Kidney epithelial cell (primary cell): ENCODE measurements around the gene LGR5. TPM values are rescaled to one million over a fixed set of nuclear protein-coding genes. Genes with fewer than 3 reads are reported as not detected.

Source experiments
- DNase-seq: peaks from one replicate; pipeline ENCODE4 v3.0.0-alpha.2; 2010; ENCODE audit warnings: low read depth
- H3K27me3 ChIP-seq: 2 replicates; pipeline ENCODE4 v1.6.0; 2011; ENCODE audit warnings: low read length; ENCODE audit not compliant: control insufficient read depth, insufficient read depth
- H3K36me3 ChIP-seq: 2 replicates; pipeline ENCODE4 v1.5.1; 2011; ENCODE audit warnings: low read length; ENCODE audit not compliant: control insufficient read depth, insufficient read depth
- H3K4me3 ChIP-seq: 2 replicates; pipeline ENCODE4 v1.5.1; 2011; ENCODE audit warnings: low read depth, mild to moderate bottlenecking, control low read depth, low read length
- total RNA-seq: library from RNA; depleted of rRNA; stranded (reverse); fragments of >200 nt; gene quantifications from 2 replicates; pipeline ENCODE4 v1.2.3, GENCODE V29; 2015
- TF ChIP-seq, protein P1 (sequence below): IDR thresholded peaks from 2 replicates; pipeline ENCODE4 v1.5.1; 2011; ENCODE audit warnings: mild to moderate bottlenecking, moderate library complexity, low read length, control low read depth, inconsistent platforms; ENCODE audit not compliant: insufficient read depth, poor library complexity, severe bottlenecking

Gene LGR5
- total RNA-seq, 1 donor from 2014 or later = not detected

DNA sequence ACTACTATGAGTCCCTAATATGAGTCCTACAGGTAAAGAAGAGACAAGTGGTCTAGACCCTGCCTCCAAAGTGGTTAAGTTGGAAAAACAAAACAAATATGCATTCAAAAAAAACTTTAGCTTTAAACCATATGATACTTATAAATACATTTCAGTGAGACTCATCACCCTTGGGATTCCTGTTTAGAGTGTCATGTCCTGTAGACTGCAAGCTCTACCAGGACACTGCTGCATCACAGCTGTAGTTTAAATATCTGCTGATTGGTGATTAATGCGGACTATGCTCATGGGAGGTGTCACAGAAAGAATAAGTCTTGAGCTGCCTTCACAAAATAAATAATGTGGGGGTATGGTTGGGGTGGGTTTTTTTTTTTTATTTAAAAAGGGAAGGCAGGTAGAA, 8.8 kb upstream of the LGR5 start:
- Histone ChIP-seq H3K4me3 (no peak overlapping the region), H3K36me3 (no peaks in the 10 kb centered on the region), H3K27me3 (no peaks in the 10 kb centered on the region)
- TF ChIP-seq, protein P1, sequence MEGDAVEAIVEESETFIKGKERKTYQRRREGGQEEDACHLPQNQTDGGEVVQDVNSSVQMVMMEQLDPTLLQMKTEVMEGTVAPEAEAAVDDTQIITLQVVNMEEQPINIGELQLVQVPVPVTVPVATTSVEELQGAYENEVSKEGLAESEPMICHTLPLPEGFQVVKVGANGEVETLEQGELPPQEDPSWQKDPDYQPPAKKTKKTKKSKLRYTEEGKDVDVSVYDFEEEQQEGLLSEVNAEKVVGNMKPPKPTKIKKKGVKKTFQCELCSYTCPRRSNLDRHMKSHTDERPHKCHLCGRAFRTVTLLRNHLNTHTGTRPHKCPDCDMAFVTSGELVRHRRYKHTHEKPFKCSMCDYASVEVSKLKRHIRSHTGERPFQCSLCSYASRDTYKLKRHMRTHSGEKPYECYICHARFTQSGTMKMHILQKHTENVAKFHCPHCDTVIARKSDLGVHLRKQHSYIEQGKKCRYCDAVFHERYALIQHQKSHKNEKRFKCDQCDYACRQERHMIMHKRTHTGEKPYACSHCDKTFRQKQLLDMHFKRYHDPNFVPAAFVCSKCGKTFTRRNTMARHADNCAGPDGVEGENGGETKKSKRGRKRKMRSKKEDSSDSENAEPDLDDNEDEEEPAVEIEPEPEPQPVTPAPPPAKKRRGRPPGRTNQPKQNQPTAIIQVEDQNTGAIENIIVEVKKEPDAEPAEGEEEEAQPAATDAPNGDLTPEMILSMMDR = no peak
- DNase-seq = no peak

DNA sequence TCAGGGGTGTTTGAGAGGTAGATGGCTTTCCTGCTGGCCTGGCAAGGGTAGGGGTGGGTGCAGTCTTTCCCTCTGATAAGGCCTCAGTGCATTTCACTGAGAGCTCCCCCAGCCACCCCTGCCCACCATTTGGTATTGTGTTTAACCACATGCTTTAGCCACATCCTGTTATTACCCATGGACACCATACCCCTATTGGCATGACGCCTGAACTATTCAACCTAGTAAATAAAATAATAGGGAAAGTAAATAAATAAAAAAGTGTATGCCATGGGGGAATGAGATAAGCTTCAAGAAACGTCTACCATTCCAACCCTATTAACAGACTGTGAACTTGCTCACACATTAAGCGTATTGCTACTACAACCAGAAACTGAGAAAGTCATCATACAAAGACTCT, 7.6 kb upstream of the LGR5 start:
- TF ChIP-seq, protein P1 = no peak
- no peaks in the 10 kb centered on the region for H3K27me3 ChIP-seq
- DNase-seq = no peak
- no peak overlapping the region for H3K4me3 ChIP-seq
- no peaks in the 10 kb centered on the region for H3K36me3 ChIP-seq

DNA sequence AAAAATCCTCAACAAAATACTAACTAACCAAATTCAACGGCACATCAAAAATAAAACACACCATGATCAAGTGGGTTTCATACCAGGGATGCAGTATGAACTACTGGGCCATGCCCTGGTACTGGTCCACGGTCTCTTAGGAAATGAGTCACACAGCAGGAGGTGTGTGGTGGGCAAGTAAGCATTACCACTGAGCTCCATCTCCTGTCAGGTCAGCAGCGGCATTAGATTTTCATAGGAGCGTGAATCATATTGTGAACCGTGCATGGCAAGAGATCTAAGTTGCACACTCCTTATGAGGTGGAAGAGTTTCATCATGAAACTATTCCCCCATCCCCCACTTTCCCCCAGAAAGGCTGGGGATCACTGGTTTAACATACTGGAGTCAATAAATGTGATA, 6.7 kb upstream of the LGR5 start:
- TF ChIP-seq, protein P1 = no peak
- no peaks in the 10 kb centered on the region for H3K27me3 ChIP-seq
- DNase-seq = no peak

DNA sequence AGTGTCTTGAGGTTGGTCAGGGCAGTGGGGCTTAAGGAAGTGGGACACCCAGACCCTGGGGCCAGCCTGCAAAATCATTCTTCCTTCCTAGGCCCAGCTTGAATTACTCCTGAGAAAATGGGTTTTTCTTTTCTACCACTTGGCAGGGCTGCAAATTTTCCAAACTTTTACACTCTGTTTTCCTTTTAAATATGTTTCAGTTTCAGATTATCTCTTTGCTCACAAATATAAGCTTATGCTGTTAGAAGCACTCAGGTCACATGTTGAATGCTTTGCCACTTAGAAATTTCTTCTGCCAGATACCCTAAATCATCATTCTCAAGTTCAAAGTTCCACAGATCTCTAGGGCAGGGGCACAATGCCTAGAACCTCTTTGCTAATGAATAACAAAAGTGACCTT, 2.9 kb upstream of the LGR5 start:
- peaks cover 23% of the 10 kb centered on the region for H3K27me3 ChIP-seq
- TF ChIP-seq, protein P1 = no peak
- DNase-seq = no peak
- no peak overlapping the region for H3K4me3 ChIP-seq
- no peaks in the 10 kb centered on the region for H3K36me3 ChIP-seq

More for the DNA sequence above, 6.7 kb upstream of the LGR5 start:
- Histone ChIP-seq H3K4me3 (no peak overlapping the region), H3K36me3 (no peaks in the 10 kb centered on the region)

DNA sequence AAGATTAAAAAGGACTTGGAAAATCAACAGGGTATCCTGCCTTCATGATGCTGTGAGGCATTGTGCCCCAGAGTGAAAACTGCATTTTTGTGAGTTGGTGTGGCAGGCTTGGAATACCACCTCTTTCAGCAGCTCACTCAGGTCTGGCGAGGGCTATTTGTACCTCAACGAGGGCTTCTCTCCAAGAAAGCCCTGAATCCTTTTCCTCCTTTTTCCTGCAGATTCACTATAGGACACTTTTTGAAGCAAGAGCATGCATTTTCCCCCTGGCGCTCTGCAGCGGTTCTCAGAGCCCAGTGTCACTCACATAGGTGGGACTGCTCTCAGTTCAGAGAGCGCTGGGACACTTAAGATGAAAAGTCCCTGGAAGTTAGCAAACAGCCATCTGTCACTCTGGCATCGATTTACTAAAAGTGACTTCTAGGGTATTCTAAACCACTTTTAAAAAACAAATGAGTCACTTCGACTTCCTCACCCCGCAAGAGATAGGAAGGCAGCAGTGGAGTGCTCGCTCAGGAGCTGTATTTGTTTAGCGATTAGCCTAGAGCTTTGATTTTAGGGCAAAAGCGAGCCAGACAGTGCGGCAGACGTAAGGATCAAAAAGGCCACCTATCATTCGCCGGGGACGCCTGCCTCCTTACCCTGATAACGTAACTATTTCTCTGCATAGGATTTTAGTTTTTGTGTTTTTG, 782 bp upstream of the LGR5 start:
- peaks cover 24% of the 10 kb centered on the region for H3K27me3 ChIP-seq
- TF ChIP-seq, protein P1 = no peak
- H3K36me3 ChIP-seq = no peaks in the 10 kb centered on the region
- DNase-seq = no peak
- H3K4me3 ChIP-seq = peak overlapping the region; percentile 43

DNA sequence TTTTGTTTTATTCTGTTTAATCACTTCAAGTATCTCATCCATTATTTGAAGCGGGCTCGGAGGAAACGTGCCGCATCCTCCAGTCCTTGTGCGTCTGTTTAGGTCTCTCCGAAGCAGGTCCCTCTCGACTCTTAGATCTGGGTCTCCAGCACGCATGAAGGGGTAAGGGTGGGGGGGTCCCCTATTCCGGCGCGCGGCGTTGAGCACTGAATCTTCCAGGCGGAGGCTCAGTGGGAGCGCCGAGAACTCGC, 311 bp upstream of the LGR5 start:
- DNase-seq = no peak
- Histone ChIP-seq H3K36me3 (no peaks in the 10 kb centered on the region), H3K4me3 (peak overlapping the region; percentile 43), H3K27me3 (peaks cover 24% of the 10 kb centered on the region)
- TF ChIP-seq, protein P1 = no peak
